SK-N-SH treated with all-trans-retinoic acid at 6 μM for 48 hours (cell line): ENCODE results near the gene HCK.

Source experiments
- ARNTL ChIP-seq: fragments of 450-650 bp; formaldehyde crosslinking; IDR thresholded peaks from 2 replicates; pipeline ENCODE4 v1.5.0; 2020; ENCODE audit warnings: low read depth, mild to moderate bottlenecking, moderate library complexity, borderline replicate concordance
- OSR1 ChIP-seq: fragments of 250-450 bp; sonication (Bioruptor Pico); IDR thresholded peaks from 2 replicates; pipeline ENCODE4 v1.8.0; 2022; ENCODE audit warnings: moderate library complexity, mild to moderate bottlenecking, inconsistent platforms
- RARB ChIP-seq: fragments of 250-450 bp; sonication (Bioruptor Pico); IDR thresholded peaks from 2 replicates; pipeline ENCODE4 v1.8.0; 2021; ENCODE audit warnings: mild to moderate bottlenecking, moderate library complexity
- ZC3H10 ChIP-seq: fragments of 250-450 bp; sonication (Bioruptor Pico); IDR thresholded peaks from 2 replicates; pipeline ENCODE4 v1.5.1; 2021; ENCODE audit warnings: mild to moderate bottlenecking, moderate library complexity

- TF ChIP-seq ARNTL (CRISPR knock-in tag): no peak
- TF ChIP-seq RARB (CRISPR knock-in tag): no peak
- TF ChIP-seq ZC3H10 (CRISPR knock-in tag): no peak
- no peak for TF ChIP-seq OSR1
Measured at GRCh38 chr20:32028647-32029372, 23.2 kb upstream of the HCK start.
